COLO668 (cell line): ENCODE results near the gene INTS4.
"Not testable (repeated sequence)": the region's sequence is repeated elsewhere in the genome, so short reads cannot be mapped to it uniquely, and the experiment has no call there.

Experiments used
- DNase-seq: peaks from one replicate; lab custom pipeline; 2025; ENCODE audit not compliant: unreplicated experiment; lab: John Stamatoyannopoulos, UW

Gene INTS4

GRCh38 chr11:78022397-78023396 is 28.2 kb upstream of the INTS4 start, which contains the start of gene KCTD14:
Gene KCTD14 (minus strand): TSS chr11:78023276. CDS start chr11:78023249, 27 bp downstream.
- DNase-seq, result no peak

DNA sequence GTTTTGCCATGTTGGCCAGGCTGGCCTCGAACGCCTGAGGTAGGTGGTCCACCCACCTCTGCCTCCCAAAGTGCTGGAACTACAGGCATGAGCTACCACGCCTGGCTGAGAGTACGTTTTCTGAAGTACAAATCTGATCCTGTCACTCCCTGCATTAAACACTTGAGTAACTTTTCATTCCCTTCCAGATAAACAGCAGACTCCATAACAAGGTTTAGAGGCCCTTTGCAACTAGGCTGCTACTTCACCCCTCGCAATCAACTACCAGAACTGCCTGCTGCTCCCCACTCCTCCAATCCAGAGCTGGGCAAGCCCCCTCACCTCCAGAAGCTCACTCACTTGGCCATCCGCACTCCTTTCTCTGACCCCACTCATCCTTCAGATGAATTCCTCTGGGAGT is 27.1 kb upstream of the INTS4 start:
- no peak for DNase-seq

DNA sequence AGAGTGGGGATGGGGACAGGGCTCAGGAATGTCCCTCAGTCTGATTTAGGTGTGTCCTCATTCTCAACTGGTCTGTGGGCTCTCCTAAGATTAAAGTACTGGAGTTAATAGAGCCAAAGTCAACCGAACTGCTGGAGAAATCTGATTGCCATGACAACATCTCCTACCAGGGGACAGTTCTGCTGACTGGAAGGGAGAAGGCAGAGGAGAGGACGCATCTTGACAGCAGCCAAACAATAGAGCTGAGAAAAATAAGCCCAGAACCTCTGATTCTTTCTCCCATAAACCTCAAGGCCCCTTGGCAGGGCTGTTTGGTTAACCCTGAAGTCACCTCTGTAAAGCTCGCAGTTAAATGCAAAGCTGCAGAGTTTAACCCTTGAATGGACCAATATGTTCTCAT is 25.8 kb upstream of the INTS4 start:
- DNase-seq, result no peak

DNA sequence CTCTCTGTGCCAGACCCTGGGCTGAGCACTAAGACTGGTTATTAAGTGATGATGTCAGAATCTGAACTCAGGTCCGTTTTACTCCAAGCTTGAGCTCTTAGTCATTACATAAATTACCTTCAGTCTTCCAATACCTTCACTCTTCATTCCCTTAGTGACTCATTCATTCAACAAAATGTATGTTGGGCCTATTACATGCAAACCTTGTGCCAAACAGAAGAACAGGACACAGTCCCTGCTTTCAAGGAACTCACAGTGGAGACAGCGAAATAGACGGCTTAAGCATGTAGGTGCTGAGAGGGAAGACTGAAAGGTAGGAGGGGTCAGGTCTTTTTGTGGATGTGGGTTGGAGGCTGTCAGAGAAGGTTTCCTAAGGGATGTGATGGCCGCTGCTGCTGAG is 25.3 kb upstream of the INTS4 start:
- no peak for DNase-seq

DNA sequence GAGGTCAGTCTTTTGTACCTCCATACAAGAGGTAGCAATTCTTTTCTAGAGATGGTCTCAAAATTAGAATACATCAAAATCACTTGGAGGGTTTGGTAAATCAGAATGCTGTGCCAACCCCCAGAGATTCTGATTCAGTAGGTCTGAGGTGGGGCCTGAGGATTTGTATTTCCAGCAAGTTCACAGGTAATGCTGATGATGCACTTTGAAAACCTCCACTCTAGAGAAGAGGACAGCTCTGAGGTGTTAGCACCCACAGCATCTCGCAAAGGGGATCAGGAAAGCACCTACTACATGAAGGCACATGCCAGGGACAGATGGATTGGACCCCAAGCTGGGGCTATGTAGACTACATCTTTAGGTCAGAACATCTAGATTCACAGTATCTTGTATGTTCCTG is 21.4 kb upstream of the INTS4 start:
- no peak for DNase-seq

DNA sequence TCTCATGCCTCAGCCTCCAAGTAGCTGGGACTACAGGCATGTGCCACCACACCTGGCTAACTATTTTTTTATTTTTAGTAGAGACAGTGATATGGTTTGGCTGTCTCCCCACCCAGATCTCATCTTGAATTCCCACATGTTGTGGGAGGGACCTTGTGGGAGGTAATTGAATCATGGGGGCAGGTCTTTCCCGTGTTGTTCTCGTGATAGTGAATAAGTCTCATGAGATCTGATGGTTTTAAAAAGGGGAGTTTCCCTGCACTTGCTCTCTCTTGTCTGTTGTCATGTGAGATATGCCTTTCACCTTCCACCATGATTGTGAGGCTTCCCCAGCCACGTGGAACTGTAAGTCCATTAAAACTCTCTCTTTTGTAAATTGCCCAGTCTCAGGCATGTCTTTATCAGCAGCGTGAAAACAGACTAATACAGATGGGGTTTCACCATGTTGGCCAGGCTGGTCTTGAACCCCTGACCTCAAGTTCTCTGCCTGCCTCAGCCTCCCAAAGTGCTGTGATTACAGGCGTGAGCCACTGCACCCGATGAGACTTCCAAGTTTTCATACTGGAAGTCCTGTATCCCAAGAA is 20.6 kb upstream of the INTS4 start:
- not testable (repeated sequence) for DNase-seq

- no peak for DNase-seq
Measured at GRCh38 chr11:78011301-78011700, 16.8 kb upstream of the INTS4 start.

GRCh38 chr11:78010755-78011154 is 16.3 kb upstream of the INTS4 start:
- no peak for DNase-seq

DNA sequence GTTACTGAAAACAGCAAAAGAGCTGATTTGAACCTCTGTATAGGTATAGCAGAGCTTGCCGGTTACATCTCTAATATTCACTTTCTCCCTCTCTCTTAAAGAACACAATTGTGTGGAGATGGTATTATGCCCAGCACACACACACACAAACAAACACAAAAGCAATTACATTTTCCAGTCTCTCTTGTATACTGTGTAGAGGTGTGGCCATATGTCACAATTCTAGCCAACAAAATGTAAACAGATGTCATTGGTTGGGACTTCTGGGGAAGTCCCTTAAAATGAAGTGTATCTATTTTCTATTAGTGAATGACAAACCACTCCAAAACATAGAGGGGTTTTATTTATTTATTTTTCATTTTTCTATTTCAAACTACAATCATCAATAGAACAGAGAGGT is 15.8 kb upstream of the INTS4 start:
- no peak for DNase-seq

DNA sequence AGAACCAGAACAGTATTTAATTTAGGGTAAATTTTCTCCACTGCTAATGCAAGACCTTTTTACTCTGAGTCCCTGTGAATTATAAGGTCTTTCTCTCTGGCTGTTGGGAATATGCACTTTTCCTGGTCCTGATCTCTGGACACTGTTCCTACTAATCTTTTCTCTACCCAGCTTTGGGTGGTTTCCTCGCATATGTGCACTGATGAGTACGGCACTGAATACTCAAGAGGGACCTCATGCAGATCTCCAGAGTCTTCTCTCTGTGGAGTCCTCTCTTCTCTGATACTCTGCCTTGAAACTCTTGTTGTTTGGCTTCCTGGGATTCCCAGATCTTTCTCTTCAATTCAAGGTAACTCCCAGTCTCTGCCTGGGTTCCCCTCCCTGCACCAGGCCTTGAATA is 14.6 kb upstream of the INTS4 start:
- no peak for DNase-seq

DNA sequence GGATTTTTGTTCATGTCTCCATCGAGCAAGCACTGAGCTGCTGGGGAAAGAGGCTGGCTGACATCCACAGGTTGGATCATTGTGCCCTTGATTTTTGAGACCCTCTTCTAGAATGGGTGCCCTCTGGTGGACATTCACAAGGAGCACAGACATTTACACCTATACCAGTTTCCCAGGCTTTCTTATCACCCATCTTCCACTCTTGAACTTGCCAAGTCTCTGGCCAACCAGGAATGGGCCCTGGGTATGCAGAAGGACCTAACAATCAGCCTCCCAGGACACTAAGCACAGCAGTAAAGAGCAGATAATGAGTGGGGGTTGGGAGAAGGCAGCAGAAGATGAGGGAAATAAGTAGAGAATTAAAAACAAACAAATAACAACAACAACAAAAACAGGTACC is 5.7 kb upstream of the INTS4 start:
- DNase-seq, result peak; percentile 42

DNA sequence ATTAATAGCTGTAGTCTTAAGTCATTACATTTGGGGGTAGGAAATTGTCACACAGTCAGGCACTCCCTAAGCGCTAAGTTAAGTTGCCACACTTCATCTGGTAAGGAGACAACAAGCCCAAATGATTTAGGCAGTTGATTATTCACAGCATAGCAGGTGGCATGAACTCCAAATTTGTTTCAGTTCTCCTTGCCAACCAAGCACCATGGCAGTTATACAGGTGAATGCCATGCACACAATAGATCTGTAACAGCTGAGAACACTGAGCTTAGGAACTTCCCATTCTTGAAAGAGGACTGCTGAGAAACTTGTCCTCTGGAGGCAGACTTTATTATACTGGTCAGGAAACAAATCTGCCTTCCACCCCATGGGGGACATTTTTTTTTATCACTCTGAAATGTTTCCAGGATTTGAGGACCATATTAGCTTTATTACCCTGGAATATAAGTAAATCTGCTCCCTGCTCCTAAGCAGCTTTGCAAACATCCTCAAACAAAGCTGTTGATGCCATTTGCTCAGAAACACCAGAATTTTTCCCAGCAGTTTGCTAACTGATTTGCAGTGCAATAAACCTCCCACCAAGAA is 5.1 kb upstream of the INTS4 start:
- DNase-seq, result no peak

GRCh38 chr11:77993902-77994301 is 566 bp downstream of the INTS4 start:
- DNase-seq, result no peak

- DNase-seq, result no peak
Measured at GRCh38 chr11:77990981-77991380, 3.5 kb downstream of the INTS4 start.

GRCh38 chr11:77986456-77986855 is 8.0 kb downstream of the INTS4 start:
- not testable (repeated sequence) for DNase-seq

- no peak for DNase-seq
Measured at GRCh38 chr11:77981346-77981947, 13.0 kb downstream of the INTS4 start.

- no peak for DNase-seq
Measured at GRCh38 chr11:77968337-77968736, 26.1 kb downstream of the INTS4 start.

DNA sequence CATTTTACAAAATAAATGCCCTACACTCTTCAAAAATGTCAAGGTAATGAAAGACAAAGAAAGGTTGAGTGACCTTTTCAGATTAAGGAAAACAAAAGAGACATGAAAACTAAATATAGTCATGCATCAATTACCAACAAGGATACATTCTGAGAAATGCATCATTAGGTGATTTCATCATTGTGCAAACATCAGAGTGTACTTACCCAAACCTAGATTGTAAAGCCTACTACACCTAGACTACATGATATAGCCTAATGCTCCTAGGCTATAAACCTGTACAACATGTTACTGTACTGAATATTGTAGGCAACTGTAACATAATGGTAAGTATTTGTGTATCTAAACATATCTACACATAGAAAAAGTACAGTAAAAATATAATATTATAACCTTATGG is 26.7 kb downstream of the INTS4 start:
- DNase-seq, result no peak

DNA sequence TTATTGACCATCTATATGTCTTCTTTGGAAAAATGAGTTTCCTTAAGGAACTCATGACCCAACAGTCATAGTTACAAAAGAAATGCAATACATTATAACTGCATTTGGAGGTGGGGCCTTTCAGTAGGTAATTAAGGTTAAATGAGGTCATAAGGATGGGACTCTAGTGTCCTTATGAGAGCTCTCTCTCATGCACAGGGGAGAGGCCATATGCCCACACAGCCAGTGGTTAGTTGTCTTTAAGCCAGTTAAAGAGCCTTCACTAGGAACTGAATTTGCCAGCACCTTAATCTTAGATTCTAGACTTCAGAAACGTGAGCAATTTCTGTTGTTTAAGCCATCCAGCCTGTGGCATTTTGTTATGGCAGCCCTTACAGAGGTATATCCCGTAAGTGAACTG is 27.3 kb downstream of the INTS4 start:
- DNase-seq, result no peak

DNA sequence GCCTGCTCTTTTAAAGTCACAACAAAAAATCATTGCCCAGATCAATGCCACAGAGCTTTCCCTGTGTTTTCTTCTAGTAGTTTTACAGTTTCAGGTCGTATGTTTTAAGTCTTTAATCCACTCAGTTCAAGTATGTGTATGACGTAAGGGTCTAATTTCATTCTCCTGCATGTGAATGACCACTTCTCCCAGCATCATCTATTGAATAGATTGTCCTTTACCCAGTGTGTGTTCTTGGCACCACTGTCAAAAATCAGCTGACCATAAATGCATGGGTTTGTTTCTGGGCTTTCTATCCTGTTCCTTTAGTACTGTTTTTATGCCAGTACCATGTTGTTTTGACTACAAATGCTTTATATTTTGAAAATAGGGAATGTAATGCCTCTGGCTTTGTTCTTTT is 28.1 kb downstream of the INTS4 start:
- no peak for DNase-seq

DNA sequence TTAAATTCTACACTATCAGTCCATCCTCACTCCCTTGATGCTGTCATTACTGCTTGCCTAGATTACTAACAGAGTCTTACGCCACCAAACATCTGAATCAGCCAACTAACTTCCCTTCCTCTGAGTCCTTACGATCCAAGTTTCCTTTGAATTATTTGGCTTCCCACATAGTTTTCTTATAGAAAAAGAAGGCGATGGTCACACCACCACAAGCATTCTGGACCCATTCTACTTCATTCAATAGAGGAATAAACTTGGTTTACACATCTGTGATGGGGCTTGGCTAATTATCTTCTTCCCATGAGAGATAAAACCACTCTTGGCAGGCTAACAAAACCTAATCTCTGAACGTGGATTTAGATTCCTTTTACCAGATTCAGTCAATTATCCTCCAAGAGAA is 35.0 kb downstream of the INTS4 start:
- DNase-seq, result no peak
